ENCODE data around the gene MALRD1. TPM values are rescaled to one million over a fixed set of nuclear protein-coding genes. Genes with fewer than 3 reads are reported as not detected.

MALRD1 gene
- total RNA-seq, 4 donors from 2014 or later = 0.23 TPM; not detected in 3

- WGBS, 2 donors = 90 to 97% methylated on average over 3 of the region's 3 CpGs
- TF ChIP-seq POLR2A (IDR thresholded peaks at IDR 0.05) (no peak), CTCF (IDR thresholded peaks at IDR 0.05) (no peak)
- no peak overlapping the region for H3K4me3 ChIP-seq (ENCODE audit: low read depth, poor library complexity, severe bottlenecking)
- intact Hi-C loops (cut with DNase I; ENCODE audit: low total_unique reads) = no loop called here
- no peak for DNase-seq (ENCODE audit: low spot score in 2 of 2)
These were observed 445.3 kb downstream of the MALRD1 start for GRCh38 chr10:19493917-19494316.

GRCh38 chr10:19497026-19497425 lies 448.4 kb downstream of the MALRD1 start:
- TF ChIP-seq CTCF (IDR thresholded peaks at IDR 0.05) = no peak
- no peak for TF ChIP-seq POLR2A (IDR thresholded peaks at IDR 0.05)
- 79 to 83% methylated on average over 4 of the region's 4 CpGs for WGBS, 2 donors
- intact Hi-C loops (cut with DNase I; ENCODE audit: low total_unique reads) = no loop called here
- no peak for DNase-seq (ENCODE audit: low spot score in 2 of 2)
- H3K4me3 ChIP-seq (ENCODE audit: low read depth, poor library complexity, severe bottlenecking) = no peak overlapping the region

DNA sequence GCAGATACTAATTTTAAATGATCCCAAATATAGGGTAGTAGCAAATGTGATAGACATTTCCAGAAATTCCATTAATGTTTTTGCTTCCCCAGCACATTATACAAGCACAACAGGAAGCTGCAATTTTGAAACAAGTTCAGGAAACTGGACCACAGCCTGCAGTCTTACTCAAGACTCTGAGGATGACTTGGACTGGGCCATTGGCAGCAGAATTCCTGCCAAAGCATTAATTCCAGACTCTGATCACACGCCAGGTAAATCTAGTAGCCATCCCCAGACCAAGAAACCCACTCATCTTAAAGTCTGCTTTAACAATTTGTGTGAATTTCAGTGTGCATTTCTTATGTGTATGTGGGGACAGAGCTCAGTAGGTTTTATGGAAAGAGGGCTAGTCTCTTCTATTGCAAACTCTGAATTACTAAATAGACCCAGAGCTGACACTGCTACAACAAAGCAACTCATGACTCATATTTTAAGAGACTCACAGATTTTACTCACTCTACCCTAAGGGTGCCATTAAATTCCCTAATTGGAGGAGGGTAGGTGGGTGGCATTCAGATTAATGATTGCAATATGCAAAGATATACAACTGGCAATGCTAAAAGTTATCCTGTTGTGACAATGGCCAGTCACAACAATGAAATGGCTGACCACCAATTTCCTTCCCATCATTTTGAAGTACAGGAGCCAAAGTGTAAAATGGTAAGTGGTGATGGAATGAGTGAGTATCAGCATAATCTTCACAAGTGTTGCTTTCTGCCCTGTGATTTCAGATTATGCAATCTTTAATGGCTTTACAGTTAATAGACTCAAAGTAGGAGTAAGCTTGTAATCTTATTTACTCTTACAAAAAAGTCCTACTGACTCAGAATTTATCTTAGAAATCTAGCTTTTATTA lies 450.0 kb downstream of the MALRD1 start:
- TF ChIP-seq CTCF (IDR thresholded peaks at IDR 0.05) (no peak), POLR2A (IDR thresholded peaks at IDR 0.05) (no peak)
- DNase-seq (ENCODE audit: low spot score in 2 of 2) = peak in 1 of 2 donors; percentile 42
- H3K4me3 ChIP-seq (ENCODE audit: low read depth, poor library complexity, severe bottlenecking) = no peak overlapping the region
- WGBS, 2 donors = 36 to 46% methylated on average over 1 of the region's 1 CpG
- intact Hi-C loops (cut with DNase I; ENCODE audit: low total_unique reads) = no loop called here

DNA sequence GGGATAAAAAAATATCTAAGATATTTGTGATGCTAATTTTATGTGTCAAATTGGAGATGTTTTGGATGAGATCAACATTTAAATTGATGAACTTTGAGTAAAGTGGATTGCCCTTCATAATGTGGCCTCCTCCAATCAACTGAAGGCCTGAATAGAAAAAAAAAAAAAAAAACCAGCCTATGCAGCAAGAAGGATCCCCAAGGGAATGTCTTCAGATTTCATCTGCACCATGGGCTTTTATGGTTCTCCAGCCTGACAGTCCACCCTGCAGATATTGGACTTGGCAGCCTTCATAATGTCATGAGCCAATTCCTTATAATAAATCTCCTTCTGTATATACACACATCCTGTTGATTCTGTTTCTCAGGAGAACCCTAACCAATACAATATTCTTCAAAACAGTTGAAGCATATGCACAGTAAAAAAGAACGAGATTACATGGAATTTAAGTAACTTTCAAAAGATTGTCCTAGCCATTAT lies 450.7 kb downstream of the MALRD1 start:
- TF ChIP-seq POLR2A (IDR thresholded peaks at IDR 0.05) (no peak), CTCF (IDR thresholded peaks at IDR 0.05) (no peak)
- WGBS, 2 donors = 68 to 76% methylated on average over 1 of the region's 1 CpG
- DNase-seq (ENCODE audit: low spot score in 2 of 2) = no peak
- intact Hi-C loops (cut with DNase I; ENCODE audit: low total_unique reads) = no loop called here
- no peak overlapping the region for H3K4me3 ChIP-seq (ENCODE audit: low read depth, poor library complexity, severe bottlenecking)

GRCh38 chr10:19500959-19501358 lies 452.4 kb downstream of the MALRD1 start:
- intact Hi-C loops (cut with DNase I; ENCODE audit: low total_unique reads) = no loop called here
- DNase-seq (ENCODE audit: low spot score in 2 of 2) = no peak
- TF ChIP-seq POLR2A (IDR thresholded peaks at IDR 0.05) (no peak), CTCF (IDR thresholded peaks at IDR 0.05) (no peak)
- no peak overlapping the region for H3K4me3 ChIP-seq (ENCODE audit: low read depth, poor library complexity, severe bottlenecking)
- 55 to 68% methylated on average over 1 of the region's 1 CpG for WGBS, 2 donors

All from lower leg skin (tissue), 4 donors.